ENCODE results near the gene ENG.

GRCh38 chr9:127856729-127857116, 2.3 kb upstream of the ENG start:
- TF ChIP-seq, protein P1, sequence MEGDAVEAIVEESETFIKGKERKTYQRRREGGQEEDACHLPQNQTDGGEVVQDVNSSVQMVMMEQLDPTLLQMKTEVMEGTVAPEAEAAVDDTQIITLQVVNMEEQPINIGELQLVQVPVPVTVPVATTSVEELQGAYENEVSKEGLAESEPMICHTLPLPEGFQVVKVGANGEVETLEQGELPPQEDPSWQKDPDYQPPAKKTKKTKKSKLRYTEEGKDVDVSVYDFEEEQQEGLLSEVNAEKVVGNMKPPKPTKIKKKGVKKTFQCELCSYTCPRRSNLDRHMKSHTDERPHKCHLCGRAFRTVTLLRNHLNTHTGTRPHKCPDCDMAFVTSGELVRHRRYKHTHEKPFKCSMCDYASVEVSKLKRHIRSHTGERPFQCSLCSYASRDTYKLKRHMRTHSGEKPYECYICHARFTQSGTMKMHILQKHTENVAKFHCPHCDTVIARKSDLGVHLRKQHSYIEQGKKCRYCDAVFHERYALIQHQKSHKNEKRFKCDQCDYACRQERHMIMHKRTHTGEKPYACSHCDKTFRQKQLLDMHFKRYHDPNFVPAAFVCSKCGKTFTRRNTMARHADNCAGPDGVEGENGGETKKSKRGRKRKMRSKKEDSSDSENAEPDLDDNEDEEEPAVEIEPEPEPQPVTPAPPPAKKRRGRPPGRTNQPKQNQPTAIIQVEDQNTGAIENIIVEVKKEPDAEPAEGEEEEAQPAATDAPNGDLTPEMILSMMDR (conservative IDR thresholded peaks at IDR 0.05; ENCODE audit: low read depth, low read length): no peak
- TF ChIP-seq EZH2 (IDR thresholded peaks at IDR 0.05; ENCODE audit: borderline replicate concordance, low read depth, low read length, poor library complexity, severe bottlenecking): no peak

All from A673 (cell line).